GM18511 (cell line): ENCODE data around the gene SLC2A1.

Experiments used
- ATAC-seq: cut with Tn5 transposase; IDR thresholded peaks from one replicate; pipeline ENCODE4 v1.9.1; 2021; ENCODE audit warnings: mild to moderate bottlenecking, moderate library complexity; ENCODE audit not compliant: unreplicated experiment

Gene SLC2A1

GRCh38 chr1:42981255-42981805, 22.7 kb upstream of the SLC2A1 start:
- no peak for ATAC-seq

DNA sequence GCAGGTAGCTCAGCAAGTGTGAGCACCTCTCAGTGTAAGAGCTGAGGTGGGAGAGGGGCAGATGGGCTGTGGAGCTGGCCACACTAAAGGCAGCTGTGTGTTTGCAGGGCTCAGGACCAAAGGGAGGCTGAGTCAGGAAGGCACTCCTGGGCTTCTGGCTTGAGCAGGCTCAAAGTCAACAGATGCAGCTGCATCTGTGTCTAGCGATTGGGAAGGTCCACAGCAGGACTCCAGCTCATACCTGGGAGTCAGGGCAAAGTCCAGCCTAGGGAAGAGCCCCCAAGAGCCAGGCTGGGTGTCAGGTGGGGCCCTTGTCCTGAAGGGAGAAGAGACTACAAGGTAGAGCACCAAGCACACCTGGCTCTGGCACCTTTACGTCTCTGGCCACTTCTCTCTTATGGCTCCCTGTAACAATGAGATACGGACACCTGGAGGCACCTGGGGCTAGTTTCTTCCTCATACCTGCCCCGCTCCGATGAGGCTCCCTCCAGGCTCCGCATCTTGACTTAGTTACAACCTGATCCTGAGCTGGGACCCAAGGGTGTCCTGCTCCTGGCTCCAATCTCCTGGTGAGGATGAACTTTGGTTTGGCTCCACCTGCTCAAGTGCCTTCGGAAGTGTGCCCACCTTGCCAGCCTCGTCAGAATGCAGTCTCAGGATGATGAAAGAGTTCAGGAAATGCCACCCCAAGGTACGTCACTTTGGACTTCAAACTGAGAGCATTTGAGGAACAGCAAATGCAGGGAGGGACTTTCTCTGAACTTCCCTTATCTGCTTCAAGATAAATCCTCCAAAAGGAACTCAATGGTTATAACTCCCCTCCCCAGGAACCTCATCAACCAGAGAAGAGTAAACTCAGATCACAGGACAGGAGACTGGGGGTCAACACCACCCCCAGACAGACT, 21.5 kb upstream of the SLC2A1 start:
- no peak for ATAC-seq

GRCh38 chr1:42979036-42979430, 20.4 kb upstream of the SLC2A1 start:
- ATAC-seq: no peak

DNA sequence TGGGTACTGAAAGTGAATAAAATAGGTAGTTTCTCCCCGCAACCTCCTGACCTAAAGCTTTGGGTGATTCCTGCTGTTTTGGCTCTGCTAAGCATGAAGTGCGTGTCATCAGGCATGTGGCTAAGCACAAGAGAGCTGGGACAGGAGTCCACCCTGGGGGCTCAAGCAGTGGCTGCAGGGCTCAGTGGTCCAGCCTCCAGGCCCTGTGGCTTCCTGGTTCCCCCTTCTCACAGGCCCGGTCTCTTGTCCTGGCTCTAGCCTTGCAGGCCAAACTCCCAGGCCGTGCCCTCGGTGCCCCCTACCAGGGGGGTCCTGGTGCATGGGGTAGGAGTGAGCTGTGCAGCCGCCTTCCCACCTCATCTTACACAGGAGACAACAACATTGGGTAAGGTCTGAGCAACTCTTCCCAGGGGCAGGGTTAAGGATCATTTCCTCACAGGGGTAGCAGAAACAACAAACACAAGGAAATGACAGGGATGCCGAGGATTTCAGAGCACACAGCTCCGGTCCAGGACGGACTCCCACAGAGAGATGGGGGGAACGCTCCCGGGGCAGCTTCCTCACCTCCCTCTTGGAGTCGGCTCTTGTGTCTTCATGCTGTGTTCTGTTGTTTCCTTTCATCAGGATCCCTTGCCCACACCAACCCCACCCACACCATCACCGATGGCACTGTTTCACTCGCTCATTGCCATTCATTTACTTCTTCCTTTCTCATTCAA, 19.8 kb upstream of the SLC2A1 start:
- ATAC-seq: no peak

GRCh38 chr1:42977653-42978052, 19.0 kb upstream of the SLC2A1 start:
- no peak for ATAC-seq

GRCh38 chr1:42975561-42976225, 17.0 kb upstream of the SLC2A1 start:
- no peak for ATAC-seq

DNA sequence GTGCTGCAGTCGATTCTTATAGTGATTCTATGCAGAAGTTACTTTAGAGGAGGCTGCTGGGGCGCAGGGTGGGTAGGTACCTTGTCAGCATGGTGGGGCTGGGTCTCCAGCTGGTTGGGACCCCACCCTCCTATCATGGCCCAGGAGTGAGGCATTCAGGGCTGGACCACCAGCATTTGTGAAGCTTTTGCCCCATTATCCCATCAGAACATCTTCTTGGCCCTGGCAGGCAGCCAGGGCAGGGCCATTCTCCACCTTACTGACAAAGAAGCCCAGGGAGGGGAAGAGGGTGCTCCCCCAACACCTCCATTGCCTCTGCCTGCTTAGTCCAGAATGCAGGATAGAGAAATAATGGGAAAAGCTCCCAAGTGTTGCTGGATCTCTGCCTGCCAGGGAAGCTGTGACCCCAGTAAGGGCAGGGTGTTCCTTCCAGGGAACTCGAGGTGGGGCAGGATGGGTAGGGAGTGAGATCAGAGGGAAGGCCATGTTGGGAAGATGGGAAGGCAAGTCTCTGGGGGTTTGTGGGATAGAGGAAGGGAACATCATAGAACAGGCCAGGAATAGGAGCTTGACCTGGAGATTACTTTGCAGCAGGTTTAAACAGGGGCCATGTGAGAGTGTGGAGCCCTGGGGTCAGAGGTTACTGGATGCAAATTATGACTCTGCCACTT, 16.2 kb upstream of the SLC2A1 start:
- ATAC-seq: no peak

GRCh38 chr1:42973799-42974198, 15.1 kb upstream of the SLC2A1 start:
- ATAC-seq: no peak

DNA sequence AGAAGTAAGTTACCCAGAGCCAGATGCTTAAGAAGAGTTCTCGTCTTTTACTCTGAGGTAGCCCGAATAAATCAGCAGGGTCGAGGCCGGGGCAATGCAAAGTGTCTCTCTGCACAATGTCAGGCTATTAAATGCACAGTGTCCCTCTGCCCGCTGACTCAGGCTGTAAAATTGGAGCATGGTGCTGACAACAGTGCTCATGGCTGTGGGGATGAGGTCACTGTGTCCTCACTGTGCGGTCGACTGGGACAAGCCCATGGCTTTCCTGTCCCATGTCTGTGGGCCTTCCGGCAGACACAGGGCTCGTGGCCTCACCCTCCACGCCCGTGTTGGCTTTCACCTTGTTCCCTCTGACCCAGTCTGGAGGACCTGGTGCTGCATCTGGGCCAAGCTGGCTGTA, 14.6 kb upstream of the SLC2A1 start:
- no peak for ATAC-seq

DNA sequence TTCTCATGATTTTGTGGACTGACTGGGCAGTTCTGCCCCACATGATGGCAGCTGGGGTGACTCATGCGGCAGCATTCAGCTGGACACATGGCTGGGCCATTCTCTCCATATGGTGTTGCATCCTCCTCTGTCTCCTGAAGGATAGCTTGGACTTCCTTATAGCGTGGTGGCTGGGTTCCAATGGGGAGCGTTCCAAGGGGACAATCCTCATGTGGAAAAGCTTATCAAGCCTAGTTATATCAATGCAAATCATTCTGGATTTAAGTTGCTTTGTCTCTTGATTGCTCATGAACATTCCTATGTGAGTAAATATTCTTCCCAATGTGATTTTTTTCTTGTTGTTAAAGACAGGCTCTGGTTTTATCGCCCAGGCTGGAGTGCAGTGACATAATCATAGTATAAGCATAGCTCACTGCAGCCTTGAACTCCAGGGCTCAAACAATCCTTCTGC, 13.2 kb upstream of the SLC2A1 start:
- ATAC-seq: no peak

- no peak for ATAC-seq
Observed at GRCh38 chr1:42970143-42970542, 11.5 kb upstream of the SLC2A1 start.

DNA sequence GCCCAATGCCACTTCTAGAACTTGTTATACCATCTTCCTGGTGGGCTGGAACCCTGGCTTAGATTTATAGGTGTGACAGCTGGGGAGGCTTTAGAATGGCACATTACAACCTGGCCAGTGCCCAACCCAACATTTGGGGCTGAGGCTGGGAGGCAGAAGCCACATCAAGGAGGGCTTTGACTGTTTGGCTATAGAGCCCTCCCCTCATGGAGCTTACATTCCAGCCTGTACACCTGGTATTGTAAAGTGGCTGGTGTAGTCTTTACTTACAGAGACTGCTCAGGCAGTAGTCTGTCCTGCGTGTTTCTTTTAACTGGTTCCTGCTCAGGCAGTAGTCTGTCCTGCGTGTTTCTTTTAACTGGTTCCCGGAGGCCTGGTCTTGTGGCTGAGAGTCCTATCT, 10.0 kb upstream of the SLC2A1 start:
- no peak for ATAC-seq

- ATAC-seq: no peak
Observed at GRCh38 chr1:42966688-42967612, 8.3 kb upstream of the SLC2A1 start.

GRCh38 chr1:42965378-42965777, 6.7 kb upstream of the SLC2A1 start:
- no peak for ATAC-seq

GRCh38 chr1:42964044-42964812, 5.6 kb upstream of the SLC2A1 start:
- no peak for ATAC-seq

DNA sequence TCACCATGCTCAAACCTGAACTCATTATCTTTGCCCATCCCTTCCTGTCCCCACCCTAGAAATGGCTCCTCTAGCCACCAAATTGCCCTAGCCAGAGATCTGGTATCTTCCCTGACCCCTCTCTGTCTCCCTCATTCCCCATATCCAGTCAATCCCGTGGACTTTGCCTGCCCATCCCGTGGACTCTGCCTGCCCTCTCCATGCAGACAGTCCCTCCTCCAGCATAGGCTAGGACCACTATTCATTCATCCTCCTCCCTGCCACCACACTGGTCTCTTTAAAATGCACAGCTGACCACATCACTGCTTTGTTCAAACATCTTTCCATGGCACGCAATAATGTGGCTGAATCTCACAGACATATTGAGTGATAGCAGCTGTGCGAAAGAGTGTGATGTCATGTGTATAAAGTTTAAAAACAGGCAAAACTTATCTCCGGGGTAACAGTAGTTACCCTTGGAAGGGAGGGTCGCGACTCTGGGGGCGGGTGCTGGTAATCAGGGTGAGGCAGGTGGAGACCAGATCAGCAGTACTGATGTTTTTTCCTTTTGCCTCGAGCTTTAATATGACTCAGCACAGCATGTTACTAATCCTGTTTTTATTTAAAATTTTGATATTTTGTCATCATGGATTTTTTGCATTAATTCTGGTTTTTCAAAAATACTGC, 4.8 kb upstream of the SLC2A1 start:
- ATAC-seq: no peak

DNA sequence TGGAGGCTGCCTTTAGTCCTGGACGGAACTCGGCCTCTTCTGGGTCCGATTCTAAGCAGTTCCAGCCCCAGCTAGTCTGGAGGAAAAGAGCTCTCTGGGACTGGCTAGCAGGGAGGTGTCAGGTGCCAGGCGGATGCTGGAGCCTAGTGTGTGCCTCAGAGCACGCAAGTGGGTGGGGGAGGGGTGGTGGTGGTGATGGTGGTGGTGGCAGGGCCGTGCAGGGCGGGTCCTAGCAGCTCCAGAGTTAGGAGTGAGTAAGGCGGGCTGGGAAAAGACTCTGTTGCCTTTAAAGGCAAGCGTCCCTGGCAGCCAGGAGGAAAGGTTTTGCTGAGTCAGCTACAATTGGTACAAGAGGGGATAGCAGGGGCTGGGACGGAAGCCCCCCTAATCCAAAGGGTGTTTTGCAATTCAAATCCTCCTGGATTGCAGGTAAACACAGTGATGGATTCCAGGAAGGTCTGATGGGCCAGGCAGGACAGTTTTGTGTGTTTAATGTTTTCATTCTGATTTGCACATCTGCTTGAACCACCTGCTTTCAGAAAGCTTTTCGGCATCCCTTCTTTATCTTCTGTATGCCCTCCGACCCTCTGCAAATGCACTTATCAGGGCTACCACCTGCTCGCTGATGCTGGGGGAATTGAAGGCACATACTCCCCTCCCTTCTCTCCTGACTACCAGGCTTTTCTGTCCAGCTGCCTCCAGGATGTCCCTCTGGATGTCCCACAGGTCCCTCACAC, 4.1 kb upstream of the SLC2A1 start:
- ATAC-seq: no peak
